Measurements from ENCODE around the gene ALDH8A1. TPM values are rescaled to one million over a fixed set of nuclear protein-coding genes. Genes with fewer than 3 reads are reported as not detected.

The ALDH8A1 gene
- total and polyA plus RNA-seq, 2 of the 8 experiments (the other 6 are each of a cell fraction or from before 2014, with no cell fraction given) = 0.08 to 0.28 TPM

DNA sequence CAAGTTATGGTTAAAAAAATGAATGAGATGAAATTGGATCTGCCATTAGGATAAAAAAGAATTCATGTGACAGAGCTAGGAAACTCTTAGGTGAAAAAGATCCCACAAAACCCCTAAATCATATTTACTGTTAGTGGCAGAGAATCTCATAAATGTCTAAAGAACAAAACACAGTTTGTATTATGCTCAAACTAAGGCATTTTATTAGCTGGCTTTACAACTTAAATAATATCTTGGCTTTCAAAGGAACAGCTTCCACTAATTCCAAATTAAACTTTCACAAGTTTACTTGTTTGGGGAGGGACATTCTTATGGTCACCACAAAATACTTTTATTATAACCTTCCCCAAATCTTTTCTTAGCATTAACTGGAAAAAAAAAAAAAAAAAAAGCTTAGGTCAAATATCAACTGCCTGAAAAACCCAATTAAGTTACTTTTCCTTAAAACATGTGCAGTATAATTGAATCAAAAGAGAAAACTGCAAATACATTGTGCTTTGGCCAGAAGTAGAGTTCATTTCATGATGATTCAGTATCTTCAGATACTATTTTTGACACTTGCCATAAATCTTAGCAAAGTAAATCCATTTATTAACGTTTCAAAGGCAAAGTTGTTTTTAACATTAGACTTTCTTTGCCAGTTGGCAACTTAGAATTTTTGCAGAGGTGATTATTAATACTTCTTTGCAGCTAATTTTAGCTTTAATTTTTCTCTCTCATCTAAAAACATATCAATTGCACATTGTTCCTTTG lies 14.7 kb upstream of the ALDH8A1 start:
- H3K27me3 ChIP-seq (replicated peaks in 1 of 4; ENCODE audit: control insufficient read depth in 3 of 4, extremely low read depth in 1 of 4, insufficient read depth in 3 of 4, low read length in 3 of 4) = no peaks in the 10 kb centered on the region
- H3K23ac ChIP-seq (ENCODE audit: insufficient read length) = no peak overlapping the region
- H3K23me2 ChIP-seq (ENCODE audit: low read depth, low read length) = no peaks in the 10 kb centered on the region
- no peak overlapping the region for H3K56ac ChIP-seq (replicated peaks; ENCODE audit: insufficient read length, low read depth, low read length)
- no peak overlapping the region for H4K91ac ChIP-seq (replicated peaks; ENCODE audit: insufficient read length, low read length)
- no peak overlapping the region for H2BK120ac ChIP-seq (replicated peaks; ENCODE audit: low read depth, low read length)
- no peak overlapping the region for H4K8ac ChIP-seq (ENCODE audit: extremely low read depth, insufficient read depth, low read length)
- H3K14ac ChIP-seq (ENCODE audit: insufficient read length) = no peak overlapping the region
- WGBS, 2 experiments (ENCODE audit: extremely low coverage in 1 of 2, insufficient coverage in 1 of 2, insufficient read length in 1 of 2, insufficient replicate concordance in 2 of 2, low coverage in 1 of 2, low lambda C conversion rate in 2 of 2, missing lambda C conversion rate in 1 of 2) = 92% methylated on average over 1 of the region's 1 CpG; no CpG with 5 or more reads in 1 of the 2 experiments
- no peak overlapping the region for H2BK15ac ChIP-seq (ENCODE audit: low read length)
- no peak overlapping the region for H3K4me3 ChIP-seq (ENCODE audit: extremely low read depth in 1 of 4, insufficient read depth in 2 of 4, low read depth in 3 of 4, low read length in 4 of 4)
- peaks cover 0 to 13% (median 6%) of the 10 kb centered on the region in 4 experiments; a peak in 3 of 8 replicates for H3K36me3 ChIP-seq (ENCODE audit: control insufficient read depth in 2 of 4, insufficient read depth in 4 of 4, low read length in 3 of 4)
- H2AFZ ChIP-seq (ENCODE audit: low read length) = no peak overlapping the region
- H3K27ac ChIP-seq (ENCODE audit: low read depth, low read length) = no peak overlapping the region
- no peaks in the 10 kb centered on the region for H3K79me1 ChIP-seq (ENCODE audit: low read depth, low read length)
- POLR2A ChIA-PET (ENCODE audit: partially characterized antibody) = no interaction called here
- FAIRE-seq = no peak
- H3K4me1 ChIP-seq (replicated peaks in 1 of 4; ENCODE audit: control insufficient read depth in 3 of 4, insufficient read depth in 4 of 4, low read length in 3 of 4) = no peaks in the 10 kb centered on the region
- no peak overlapping the region for H2BK20ac ChIP-seq (ENCODE audit: low read length)
- H2BK12ac ChIP-seq (ENCODE audit: low read depth, low read length) = no peak overlapping the region
- 0 out of 4 replicates have a peak, but pooled peaks cover 0 to 2% of the 10 kb centered on the region in 2 experiments for H3K9me3 ChIP-seq (ENCODE audit: insufficient read depth in 2 of 2, low read depth in 1 of 2, low read length in 1 of 2)
- no peaks in the 10 kb centered on the region for H3K79me2 ChIP-seq (ENCODE audit: control insufficient read depth in 1 of 2, insufficient read depth in 2 of 2, low read length in 2 of 2)
- H3K18ac ChIP-seq (ENCODE audit: extremely low read depth, low read length) = no peak overlapping the region
- no peaks in the 10 kb centered on the region for H4K20me1 ChIP-seq (replicated peaks in 1 of 2; ENCODE audit: control insufficient read depth in 1 of 2, insufficient read depth in 2 of 2, low read length in 2 of 2)
- CTCF ChIA-PET (ENCODE audit: partially characterized antibody) = interaction anchor here (1.2 kb wide), 1 partner anchor 11 kb away, joined by 4 read pairs; no protein-coding TSS in a partner anchor
- H3K9ac ChIP-seq (replicated peaks in 1 of 4; ENCODE audit: extremely low read depth in 1 of 4, low read depth in 3 of 4, low read length in 3 of 4) = no peak overlapping the region
- no peak overlapping the region for H3K4me2 ChIP-seq (ENCODE audit: insufficient read depth in 1 of 2, low read depth in 2 of 2, low read length in 2 of 2)
- H4K5ac ChIP-seq (ENCODE audit: insufficient read length, low read depth, low read length) = no peak overlapping the region
- H2AK5ac ChIP-seq (ENCODE audit: low read depth, low read length) = no peak overlapping the region
- no peak overlapping the region for H2BK5ac ChIP-seq (ENCODE audit: low read depth, low read length)
- H3K4ac ChIP-seq (replicated peaks; ENCODE audit: insufficient read length, low read depth, low read length) = no peak overlapping the region
- DNase-seq (ENCODE audit: low read depth in 1 of 2, low spot score in 2 of 2) = no peak
- no peak for TF ChIP-seq YY1 (IDR thresholded peaks at IDR 0.05; ENCODE audit: low read depth, low read length)
- no peak for TF ChIP-seq TAF1 (IDR thresholded peaks at IDR 0.05; ENCODE audit: low read depth, low read length)
- no peak for TF ChIP-seq KDM4A (IDR thresholded peaks at IDR 0.05; ENCODE audit: low read depth, low read length, severe bottlenecking)
- no peak for TF ChIP-seq MAX (IDR thresholded peaks at IDR 0.05)
- no peak for TF ChIP-seq ATF2 (IDR thresholded peaks at IDR 0.05; ENCODE audit: low read length)
- TF ChIP-seq RXRA (IDR thresholded peaks at IDR 0.05; ENCODE audit: insufficient read depth, low read depth, low read length) = no peak
- no peak for TF ChIP-seq POLR2A (IDR thresholded peaks at IDR 0.05; ENCODE audit: control extremely low read depth in 1 of 2, low read depth in 2 of 2, low read length in 2 of 2)
- no peak for TF ChIP-seq FOSL1 (IDR thresholded peaks at IDR 0.05; ENCODE audit: insufficient read depth, low read depth, low read length)
- no peak for TF ChIP-seq GABPA (IDR thresholded peaks at IDR 0.05; ENCODE audit: borderline replicate concordance, insufficient read depth, low read length)
- no peak for TF ChIP-seq CHD1 (IDR thresholded peaks at IDR 0.05; ENCODE audit: low read depth, low read length)
- no peak for TF ChIP-seq NRF1 (IDR thresholded peaks at IDR 0.05; ENCODE audit: low read depth, low read length)
